ENCODE measurements around the gene KCNH2.

- TF ChIP-seq POLR2A (IDR thresholded peaks at IDR 0.05) = no peak
- TF ChIP-seq, protein P1, sequence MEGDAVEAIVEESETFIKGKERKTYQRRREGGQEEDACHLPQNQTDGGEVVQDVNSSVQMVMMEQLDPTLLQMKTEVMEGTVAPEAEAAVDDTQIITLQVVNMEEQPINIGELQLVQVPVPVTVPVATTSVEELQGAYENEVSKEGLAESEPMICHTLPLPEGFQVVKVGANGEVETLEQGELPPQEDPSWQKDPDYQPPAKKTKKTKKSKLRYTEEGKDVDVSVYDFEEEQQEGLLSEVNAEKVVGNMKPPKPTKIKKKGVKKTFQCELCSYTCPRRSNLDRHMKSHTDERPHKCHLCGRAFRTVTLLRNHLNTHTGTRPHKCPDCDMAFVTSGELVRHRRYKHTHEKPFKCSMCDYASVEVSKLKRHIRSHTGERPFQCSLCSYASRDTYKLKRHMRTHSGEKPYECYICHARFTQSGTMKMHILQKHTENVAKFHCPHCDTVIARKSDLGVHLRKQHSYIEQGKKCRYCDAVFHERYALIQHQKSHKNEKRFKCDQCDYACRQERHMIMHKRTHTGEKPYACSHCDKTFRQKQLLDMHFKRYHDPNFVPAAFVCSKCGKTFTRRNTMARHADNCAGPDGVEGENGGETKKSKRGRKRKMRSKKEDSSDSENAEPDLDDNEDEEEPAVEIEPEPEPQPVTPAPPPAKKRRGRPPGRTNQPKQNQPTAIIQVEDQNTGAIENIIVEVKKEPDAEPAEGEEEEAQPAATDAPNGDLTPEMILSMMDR (IDR thresholded peaks at IDR 0.05) = no peak
These were observed 9.9 kb downstream of the KCNH2 start for GRCh38 chr7:150968056-150968733.

Measured in suprapubic skin (tissue), 3 donors.